A673 (cell line): ENCODE measurements around the gene ATCAY.

Experiments used
- CTCF ChIP-seq: fragments of 300-800, 200-600 bp; sonication (generic); conservative IDR thresholded peaks from 2 replicates; pipeline ENCODE4 v1.5.1; 2017; ENCODE audit warnings: low read depth, mild to moderate bottlenecking, antibody characterized with exemption, low read length, moderate library complexity, mixed read lengths
- EZH2 ChIP-seq: fragments of 200-600 bp; sonication (generic); IDR thresholded peaks from 2 replicates; pipeline ENCODE4 v1.6.1; 2017; ENCODE audit warnings: borderline replicate concordance, low read depth, mild to moderate bottlenecking, mixed read lengths, antibody characterized with exemption, low read length; ENCODE audit not compliant: poor library complexity, severe bottlenecking

GRCh38 chr19:3851254-3852176 lies 29.0 kb upstream of the ATCAY start:
- TF ChIP-seq CTCF (no peak), EZH2 (no peak)
